Measurements from ENCODE around the gene SH3PXD2B. TPM values are rescaled to one million over a fixed set of nuclear protein-coding genes. Genes with fewer than 3 reads are reported as not detected.

SH3PXD2B gene
- polyA plus RNA-seq, 3 donors, result 0.19 to 0.77 (median 0.31) TPM

GRCh38 chr5:172490514-172491461 is 36.5 kb upstream of the SH3PXD2B start:
- H4K20me1 ChIP-seq (ENCODE audit: insufficient read depth, low read length), result no peaks in the 10 kb centered on the region
- H3K27me3 ChIP-seq (ENCODE audit: control insufficient read depth in 2 of 2, insufficient read depth in 2 of 2, low read length in 2 of 2), result no peaks in the 10 kb centered on the region
- no peak for DNase-seq
- H2AFZ ChIP-seq (ENCODE audit: insufficient read depth, low read depth, low read length, poor library complexity, severe bottlenecking), result no peak overlapping the region
- no peak overlapping the region for H3K27ac Mint-ChIP-seq
- TF ChIP-seq CTCF (IDR thresholded peaks at IDR 0.05), result no peak
- no peaks in the 10 kb centered on the region for H3K79me2 ChIP-seq (ENCODE audit: insufficient read depth, low read length)
- H3K27ac ChIP-seq (ENCODE audit: low read depth in 1 of 2, low read length in 2 of 2), result no peak overlapping the region
- no peaks in the 10 kb centered on the region for H3K36me3 Mint-ChIP-seq
- no peak overlapping the region for H3K4me2 ChIP-seq (replicated peaks; ENCODE audit: extremely low read depth, low read length, poor library complexity, severe bottlenecking)
- no peak overlapping the region for H3K4me3 Mint-ChIP-seq
- no peaks in the 10 kb centered on the region for H3K4me1 Mint-ChIP-seq
- H3K9me3 Mint-ChIP-seq, result no peaks in the 10 kb centered on the region
- H3K27me3 Mint-ChIP-seq (ENCODE audit: low read depth in 3 of 3), result peaks cover 3 to 8% (median 4%) of the 10 kb centered on the region in 3 donors
- H3K4me3 ChIP-seq (replicated peaks in 1 of 3; ENCODE audit: low read depth in 2 of 3, low read length in 3 of 3), result no peak overlapping the region
- intact Hi-C loops (cut with micrococcal nuclease), result no loop called here
- no peaks in the 10 kb centered on the region for H3K9me3 ChIP-seq (replicated peaks in 1 of 2; ENCODE audit: control insufficient read depth in 1 of 2, insufficient read depth in 1 of 2, low read length in 2 of 2)
- H3K9ac ChIP-seq (ENCODE audit: insufficient read depth, low read length, poor library complexity, severe bottlenecking), result no peak overlapping the region
- 95% methylated on average over 11 of the region's 12 CpGs for WGBS (ENCODE audit: insufficient coverage)
- H3K36me3 ChIP-seq (replicated peaks in 1 of 2; ENCODE audit: control insufficient read depth in 1 of 2, insufficient read depth in 2 of 2, low read length in 2 of 2), result no peaks in the 10 kb centered on the region
- no peaks in the 10 kb centered on the region for H3K4me1 ChIP-seq (ENCODE audit: control insufficient read depth in 1 of 2, insufficient read depth in 2 of 2, low read length in 2 of 2)

- H3K4me2 ChIP-seq (replicated peaks; ENCODE audit: extremely low read depth, low read length, poor library complexity, severe bottlenecking), result no peak overlapping the region
- H3K36me3 ChIP-seq (replicated peaks in 1 of 2; ENCODE audit: control insufficient read depth in 1 of 2, insufficient read depth in 2 of 2, low read length in 2 of 2), result no peaks in the 10 kb centered on the region
- Mint-ChIP-seq H3K9me3 (peaks cover 0 to 4% (median 2%) of the 10 kb centered on the region in 7 donors), H3K27me3 (ENCODE audit: low read depth in 3 of 3) (peaks cover 2 to 5% (median 3%) of the 10 kb centered on the region in 3 donors), H3K36me3 (no peaks in the 10 kb centered on the region), H3K4me1 (no peaks in the 10 kb centered on the region), H3K4me3 (no peak overlapping the region), H3K27ac (no peak overlapping the region)
- H3K79me2 ChIP-seq (ENCODE audit: insufficient read depth, low read length), result no peaks in the 10 kb centered on the region
- no peak for TF ChIP-seq CTCF (IDR thresholded peaks at IDR 0.05)
- no peak overlapping the region for H3K9ac ChIP-seq (ENCODE audit: insufficient read depth, low read length, poor library complexity, severe bottlenecking)
- H4K20me1 ChIP-seq (ENCODE audit: insufficient read depth, low read length), result no peaks in the 10 kb centered on the region
- intact Hi-C loops (cut with micrococcal nuclease), result no loop called here
- DNase-seq, result no peak
- H2AFZ ChIP-seq (ENCODE audit: insufficient read depth, low read depth, low read length, poor library complexity, severe bottlenecking), result no peak overlapping the region
- no peaks in the 10 kb centered on the region for H3K27me3 ChIP-seq (ENCODE audit: control insufficient read depth in 2 of 2, insufficient read depth in 2 of 2, low read length in 2 of 2)
- no peak overlapping the region for H3K27ac ChIP-seq (ENCODE audit: low read depth in 1 of 2, low read length in 2 of 2)
- peaks cover 6% of the 10 kb centered on the region in 2 donors for H3K9me3 ChIP-seq (replicated peaks in 1 of 2; ENCODE audit: control insufficient read depth in 1 of 2, insufficient read depth in 1 of 2, low read length in 2 of 2)
- no peak overlapping the region for H3K4me3 ChIP-seq (replicated peaks in 1 of 3; ENCODE audit: low read depth in 2 of 3, low read length in 3 of 3)
- H3K4me1 ChIP-seq (ENCODE audit: control insufficient read depth in 1 of 2, insufficient read depth in 2 of 2, low read length in 2 of 2), result no peaks in the 10 kb centered on the region
- 96% methylated on average over 14 of the region's 14 CpGs for WGBS (ENCODE audit: insufficient coverage)
Measured at GRCh38 chr5:172488221-172488620, 33.9 kb upstream of the SH3PXD2B start.

Data from CD14-positive monocyte (primary cell).